Activated B cell treated with CpG ODN at 0.5 μM for 24 hours (primary cell): Measurements from ENCODE around the gene CPO. TPM values are rescaled to one million over a fixed set of nuclear protein-coding genes. Genes with fewer than 3 reads are reported as not detected.
A peak's percentile ranks its signal among the peaks of the same experiment; 100 is the strongest.

Source experiments
- ATAC-seq: fragments of 200-7000 bp; cut with Tn5 transposase; one replicate; pipeline ENCODE4 v1.10.0; 2021; ENCODE audit warnings: low read depth, mild to moderate bottlenecking, moderate library complexity
- CTCF ChIA-PET: fragments of 350-600 bp; sonication (Branson Sonifier 250); formaldehyde crosslinking; loops from one replicate; lab custom pipeline; 2021; ENCODE audit warnings: antibody characterized with exemption; lab: Charles Lee
- POLR2A ChIA-PET: fragments of 350-600 bp; sonication (Branson Sonifier 250); formaldehyde crosslinking; loops from one replicate; lab custom pipeline; 2021; ENCODE audit warnings: antibody characterized with exemption; lab: Charles Lee
- DNase-seq: peaks from one replicate; pipeline ENCODE4 v3.0.0; 2022
- H3K27ac Mint-ChIP-seq: one replicate; pipeline ENCODE4 v1.8.0; 2020; ENCODE audit warnings: mixed read lengths
- H3K27me3 Mint-ChIP-seq: one replicate; pipeline ENCODE4 v1.8.0; 2021; ENCODE audit warnings: mixed read lengths
- H3K36me3 Mint-ChIP-seq: one replicate; pipeline ENCODE4 v1.8.0; 2021; ENCODE audit warnings: low read depth, mixed read lengths
- H3K4me1 Mint-ChIP-seq: one replicate; pipeline ENCODE4 v1.8.0; 2021; ENCODE audit warnings: mixed read lengths
- H3K4me3 Mint-ChIP-seq: one replicate; pipeline ENCODE4 v1.8.0; 2020; ENCODE audit warnings: mild to moderate bottlenecking, mixed read lengths
- H3K9me3 Mint-ChIP-seq: one replicate; pipeline ENCODE4 v1.8.0; 2020; ENCODE audit warnings: mixed read lengths
- CTCF ChIP-seq: fragments of 200-600 bp; IDR thresholded peaks from one replicate; pipeline ENCODE4 v1.8.0; 2022; ENCODE audit warnings: antibody characterized with exemption, mild to moderate bottlenecking
- intact Hi-C: fragments of 100-400 bp; cut with micrococcal nuclease; formaldehyde crosslinking; loops from one replicate; pipeline ENCODE4 v1.15.1; 2024
- total RNA-seq: library from RNA; stranded (reverse); gene quantifications from 2 replicates; pipeline ENCODE4 v1.2.3, GENCODE V29; 2022

Gene CPO
- total RNA-seq, 1 donor from 2014 or later = not detected

GRCh38 chr2:206984206-206984605 is 44.9 kb downstream of the CPO start:
- no peaks in the 10 kb centered on the region for H3K9me3 Mint-ChIP-seq
- DNase-seq (no peak), ATAC-seq (no peak)
- no peak for TF ChIP-seq CTCF
- H3K27ac Mint-ChIP-seq = no peak overlapping the region
- POLR2A ChIA-PET = no interaction called here
- CTCF ChIA-PET = no interaction called here
- no peaks in the 10 kb centered on the region for H3K36me3 Mint-ChIP-seq
- intact Hi-C loops = no loop called here
- peaks cover 1% of the 10 kb centered on the region for H3K4me1 Mint-ChIP-seq
- H3K4me3 Mint-ChIP-seq = no peak overlapping the region
- peaks cover 5% of the 10 kb centered on the region for H3K27me3 Mint-ChIP-seq

GRCh38 chr2:206986943-206987342 is 47.6 kb downstream of the CPO start:
- Mint-ChIP-seq H3K4me3 (no peak overlapping the region), H3K36me3 (no peaks in the 10 kb centered on the region)

GRCh38 chr2:206987810-206988209 is 48.5 kb downstream of the CPO start:
- no peak for DNase-seq

More at GRCh38 chr2:206986943-206987342, 47.6 kb downstream of the CPO start:
- Mint-ChIP-seq H3K27ac (no peak overlapping the region), H3K27me3 (peaks cover 18% of the 10 kb centered on the region), H3K9me3 (no peaks in the 10 kb centered on the region), H3K4me1 (peaks cover 3% of the 10 kb centered on the region)
- no peak for TF ChIP-seq CTCF
- no peak for ATAC-seq
- ChIA-PET CTCF (no interaction called here), POLR2A (no interaction called here)
- intact Hi-C loops = loop anchor here (5.0 kb wide), 1 partner anchor 180 kb away; the partner anchor contains the start of gene KLF7
- no peak for DNase-seq

GRCh38 chr2:206988884-206989283 is 49.6 kb downstream of the CPO start:
- H3K27me3 Mint-ChIP-seq = peaks cover 15% of the 10 kb centered on the region
- H3K27ac Mint-ChIP-seq = no peak overlapping the region
- ChIA-PET CTCF (interaction anchor here (1.0 to 1.3 kb wide), 2 partner anchors 188 kb away, joined by 3 to 4 read pairs; no protein-coding TSS in a partner anchor), POLR2A (no interaction called here)
- intact Hi-C loops = loop anchor here (1.0 to 5.0 kb wide), 3 partner anchors 178 to 296 kb away; partner anchors contain the start of gene KLF7
- peaks cover 3% of the 10 kb centered on the region for H3K4me1 Mint-ChIP-seq
- H3K36me3 Mint-ChIP-seq = no peaks in the 10 kb centered on the region
- H3K4me3 Mint-ChIP-seq = no peak overlapping the region
- no peak for ATAC-seq
- no peak for TF ChIP-seq CTCF
- no peaks in the 10 kb centered on the region for H3K9me3 Mint-ChIP-seq
- no peak for DNase-seq

More at GRCh38 chr2:206987810-206988209, 48.5 kb downstream of the CPO start:
- Mint-ChIP-seq H3K4me3 (no peak overlapping the region), H3K27me3 (peaks cover 15% of the 10 kb centered on the region), H3K36me3 (no peaks in the 10 kb centered on the region), H3K27ac (no peak overlapping the region), H3K9me3 (no peaks in the 10 kb centered on the region), H3K4me1 (peaks cover 3% of the 10 kb centered on the region)
- CTCF ChIA-PET = interaction anchor here (1.3 kb wide), 1 partner anchor 187 kb away, joined by 4 read pairs; no protein-coding TSS in a partner anchor
- no peak for ATAC-seq
- intact Hi-C loops = loop anchor here (5.0 kb wide), 1 partner anchor 179 kb away; the partner anchor contains the start of gene KLF7
- POLR2A ChIA-PET = no interaction called here
- TF ChIP-seq CTCF = no peak

GRCh38 chr2:206989311-206989710 is 50.0 kb downstream of the CPO start:
- H3K9me3 Mint-ChIP-seq = no peaks in the 10 kb centered on the region
- POLR2A ChIA-PET = no interaction called here
- H3K4me3 Mint-ChIP-seq = no peak overlapping the region
- no peak overlapping the region for H3K27ac Mint-ChIP-seq
- peak; percentile 33 for TF ChIP-seq CTCF
- DNase-seq = no peak
- intact Hi-C loops = loop anchor here (1.0 to 5.0 kb wide), 3 partner anchors 178 to 296 kb away; partner anchors contain the start of gene KLF7
- no peaks in the 10 kb centered on the region for H3K36me3 Mint-ChIP-seq
- peaks cover 15% of the 10 kb centered on the region for H3K27me3 Mint-ChIP-seq
- ATAC-seq = peak; percentile 66
- H3K4me1 Mint-ChIP-seq = peaks cover 3% of the 10 kb centered on the region
- CTCF ChIA-PET = interaction anchor here (1.0 kb wide), 1 partner anchor 189 kb away, joined by 3 read pairs; no protein-coding TSS in a partner anchor
